ENCODE data around the gene GALNS. TPM values are rescaled to one million over a fixed set of nuclear protein-coding genes. Genes with fewer than 3 reads are reported as not detected.

Gene GALNS
- total RNA-seq, 1 donor from 2014 or later, result 56.1 TPM

GRCh38 chr16:88857728-88858339, 1.1 kb upstream of the GALNS start:
- peak; percentile 79 for DNase-seq (ENCODE audit: low spot score)

DNA sequence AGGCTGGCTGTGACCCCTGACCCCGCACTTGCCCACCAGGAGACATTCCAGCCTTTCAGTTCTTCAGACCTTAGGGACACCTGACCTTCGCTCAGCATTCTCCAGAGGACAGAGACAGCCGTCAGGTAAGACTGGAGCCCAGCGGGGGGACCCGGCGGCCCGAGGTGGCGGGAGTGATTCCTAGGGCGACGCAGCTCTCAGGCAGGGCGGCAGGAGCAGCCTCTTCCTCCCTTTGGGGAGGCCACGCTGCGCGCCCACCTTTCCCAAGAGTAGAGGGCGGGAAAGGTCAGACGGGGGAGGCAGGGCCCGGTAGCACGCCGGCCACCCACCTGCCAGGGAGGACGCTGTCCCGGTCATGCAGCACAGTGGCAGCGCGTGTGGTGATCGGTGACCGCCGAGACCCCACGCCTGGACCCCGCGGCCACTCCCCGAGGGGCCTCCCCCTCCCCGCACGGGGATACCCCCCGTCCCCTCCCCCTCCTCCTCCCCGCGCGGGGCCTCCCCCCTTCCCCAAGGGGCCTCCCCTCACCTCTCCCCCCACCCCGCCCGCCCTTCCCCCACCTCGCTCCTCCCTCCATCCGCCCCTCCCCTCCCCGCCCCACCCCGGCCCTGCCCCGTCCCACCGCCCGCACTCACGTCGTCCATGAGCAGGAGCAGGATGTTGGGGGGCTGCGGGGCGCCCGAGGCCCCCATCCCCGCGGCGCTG, 472 bp downstream of the GALNS start:
- DNase-seq (ENCODE audit: low spot score), result no peak

GRCh38 chr16:88855736-88856121, 1.0 kb downstream of the GALNS start:
- no peak for DNase-seq (ENCODE audit: low spot score)

- DNase-seq (ENCODE audit: low spot score), result no peak
Measured at GRCh38 chr16:88855176-88855575, 1.6 kb downstream of the GALNS start.

- no peak for DNase-seq (ENCODE audit: low spot score)
Measured at GRCh38 chr16:88854306-88855111, 2.2 kb downstream of the GALNS start.

DNA sequence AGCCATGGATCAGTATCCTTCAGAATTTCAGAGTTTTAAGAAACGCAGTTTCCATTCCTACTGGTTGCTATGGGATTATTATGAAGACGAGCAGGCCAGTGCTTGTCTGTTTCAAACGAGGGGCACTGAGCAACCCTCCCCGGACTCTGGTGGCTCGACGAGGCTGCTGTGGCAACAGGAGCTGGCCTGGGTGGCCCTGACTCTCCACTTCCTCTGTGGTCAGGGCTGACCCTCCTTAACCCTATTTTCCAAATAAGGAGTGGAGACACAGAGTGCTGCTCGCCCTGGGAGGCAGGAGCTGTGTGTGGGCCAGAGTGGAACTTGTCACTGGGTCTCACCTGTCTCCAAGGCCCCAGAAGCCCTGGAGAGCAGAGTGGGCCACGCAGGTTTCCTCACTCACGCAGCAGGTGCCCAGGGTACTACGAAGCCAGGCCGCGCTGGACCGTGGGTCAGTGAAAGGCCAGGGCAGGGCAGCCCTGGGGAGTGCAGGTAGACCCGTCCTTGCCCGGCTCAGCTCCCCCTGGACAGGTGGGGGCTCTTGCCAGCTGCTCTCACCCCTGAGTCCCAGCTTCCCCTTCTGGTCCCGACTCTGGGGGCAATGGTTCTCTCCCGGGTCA, 3.3 kb downstream of the GALNS start:
- DNase-seq (ENCODE audit: low spot score), result no peak

DNA sequence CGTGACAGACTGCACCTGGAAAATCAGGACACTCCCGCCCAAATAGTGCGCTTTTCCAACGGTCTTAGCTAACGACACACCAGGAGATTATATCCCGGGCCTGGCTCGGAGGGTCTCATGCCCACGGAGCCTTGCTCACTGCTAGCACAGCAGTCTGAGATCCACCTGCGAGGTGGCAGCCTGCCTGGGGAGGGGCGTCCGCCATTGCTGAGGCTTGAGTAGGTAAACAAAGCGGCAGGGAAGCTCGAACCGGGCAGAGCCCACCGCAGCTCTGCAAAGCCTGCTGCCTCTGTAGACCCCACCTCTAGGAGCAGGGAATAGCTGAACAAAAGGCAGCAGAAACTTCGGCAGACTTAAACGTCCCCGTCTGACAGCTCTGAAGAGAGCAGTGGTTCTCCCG, 5.1 kb downstream of the GALNS start:
- no peak for DNase-seq (ENCODE audit: low spot score)

DNA sequence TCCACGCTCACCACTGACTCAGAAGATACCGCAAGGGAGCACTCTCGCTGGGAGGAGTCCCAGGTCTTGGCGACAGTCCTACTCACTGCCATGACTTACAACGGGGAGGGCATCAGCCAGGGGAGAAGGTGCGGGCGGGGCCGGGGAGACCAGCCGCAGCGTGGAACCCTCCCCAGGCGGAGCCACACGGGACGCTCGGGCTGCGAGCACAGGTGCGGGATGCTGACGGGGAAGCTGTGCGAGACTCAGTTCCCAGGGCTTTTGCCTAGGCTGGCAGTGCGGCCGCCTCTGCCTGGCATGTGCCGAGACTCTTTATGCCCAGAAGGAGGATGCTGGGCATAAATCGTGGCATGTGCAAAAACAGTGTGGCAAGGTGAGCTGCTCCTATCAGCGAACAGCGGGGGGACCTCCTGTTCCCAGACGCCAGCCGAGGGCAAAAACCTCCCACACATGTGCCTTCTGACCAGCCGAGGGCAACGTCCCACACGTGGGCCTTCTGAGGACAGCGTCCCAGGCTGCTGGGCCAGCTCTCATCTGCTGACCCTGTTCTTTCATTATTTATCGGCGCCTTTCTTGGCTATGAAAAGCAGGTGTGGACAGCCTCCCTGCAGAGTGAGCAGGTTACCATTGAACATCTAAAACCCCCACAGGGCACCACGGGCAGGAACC, 6.1 kb downstream of the GALNS start:
- no peak for DNase-seq (ENCODE audit: low spot score)

- DNase-seq (ENCODE audit: low spot score), result no peak
Measured at GRCh38 chr16:88848557-88848956, 8.2 kb downstream of the GALNS start.

- no peak for DNase-seq (ENCODE audit: low spot score)
Measured at GRCh38 chr16:88847654-88848053, 9.1 kb downstream of the GALNS start.

DNA sequence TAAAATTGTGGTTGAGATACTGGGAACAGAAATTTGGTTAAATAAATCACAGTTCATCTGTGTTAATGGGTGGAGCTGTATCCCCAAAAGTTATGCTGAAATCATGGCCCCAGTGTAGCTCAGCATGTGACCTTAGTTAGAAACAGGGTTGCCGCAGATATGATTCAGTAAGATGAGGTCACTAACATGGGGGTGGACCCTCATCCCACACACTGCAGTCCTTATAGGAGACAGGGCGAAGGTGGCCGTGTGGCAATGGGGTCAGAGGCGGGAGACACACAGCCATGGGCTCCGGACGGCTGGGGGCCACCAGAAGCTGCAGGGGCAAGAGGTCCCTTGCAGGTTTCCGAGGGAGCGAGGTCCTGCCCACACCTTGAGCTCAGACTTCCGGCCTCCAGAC, 10.7 kb downstream of the GALNS start:
- no peak for DNase-seq (ENCODE audit: low spot score)

- no peak for DNase-seq (ENCODE audit: low spot score)
Measured at GRCh38 chr16:88844419-88845036, 12.2 kb downstream of the GALNS start.

- no peak for DNase-seq (ENCODE audit: low spot score)
Measured at GRCh38 chr16:88843256-88843655, 13.5 kb downstream of the GALNS start.

DNA sequence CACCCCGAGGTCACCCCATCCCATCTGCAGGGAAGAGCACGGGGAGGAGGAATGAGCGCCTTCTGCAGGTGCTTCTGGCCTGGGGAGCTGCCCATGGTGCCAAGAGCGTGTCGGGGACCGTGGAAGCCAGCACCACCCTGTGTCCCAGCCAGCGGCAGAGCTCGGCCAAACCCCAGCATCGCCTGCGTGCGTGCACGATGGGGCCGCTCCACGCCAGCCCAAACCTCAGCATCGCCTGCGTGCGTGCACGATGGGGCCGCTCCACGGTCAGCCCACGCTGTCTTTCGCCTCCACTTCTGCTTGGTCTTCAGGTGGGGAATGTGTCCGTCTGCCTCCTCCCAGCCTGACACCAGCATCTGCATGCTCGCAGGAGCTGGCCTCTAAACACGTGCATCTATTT, 13.9 kb downstream of the GALNS start:
- no peak for DNase-seq (ENCODE audit: low spot score)

DNA sequence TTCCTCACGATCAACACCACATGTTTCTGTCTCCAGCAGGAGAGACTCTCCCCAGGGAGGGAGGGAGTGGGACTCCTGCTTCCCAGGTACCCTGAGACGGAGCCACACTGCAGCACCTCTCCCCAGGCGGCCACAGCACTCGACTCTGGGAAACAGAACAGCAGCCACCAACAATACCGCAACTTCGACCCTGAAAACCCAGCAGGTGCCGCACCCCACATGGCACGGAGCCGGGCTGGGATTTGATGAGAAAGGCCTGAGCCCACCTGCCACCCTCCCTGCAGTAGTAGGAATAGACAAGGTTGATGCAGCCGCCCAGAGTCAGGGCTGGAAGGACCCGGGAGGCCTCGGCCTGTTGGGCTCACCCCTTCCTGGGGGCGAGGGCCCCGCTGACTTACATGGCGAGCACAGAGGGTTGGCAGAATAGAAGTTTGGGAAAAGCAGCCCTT, 14.4 kb downstream of the GALNS start:
- DNase-seq (ENCODE audit: low spot score), result no peak

GRCh38 chr16:88841521-88842307, 15.0 kb downstream of the GALNS start:
- no peak for DNase-seq (ENCODE audit: low spot score)

- DNase-seq (ENCODE audit: low spot score), result no peak
Measured at GRCh38 chr16:88840600-88841215, 16.0 kb downstream of the GALNS start.

GRCh38 chr16:88839745-88840599, 16.8 kb downstream of the GALNS start:
- DNase-seq (ENCODE audit: low spot score), result no peak

- no peak for DNase-seq (ENCODE audit: low spot score)
Measured at GRCh38 chr16:88839026-88839529, 17.7 kb downstream of the GALNS start.
